HG03045 (cell line): Measurements from ENCODE around the gene AARSD1.
A peak's percentile ranks its signal among the peaks of the same experiment; 100 is the strongest.
"Not testable (repeated sequence)": the region's sequence is repeated elsewhere in the genome, so short reads cannot be mapped to it uniquely, and the experiment has no call there.

ENCODE experiments used
- ATAC-seq: cut with Tn5 transposase; IDR thresholded peaks from one replicate; pipeline ENCODE4 v1.9.1; 2021; ENCODE audit warnings: mild to moderate bottlenecking, moderate library complexity; ENCODE audit not compliant: unreplicated experiment

Gene AARSD1

GRCh38 chr17:42980766-42981397 lies 16.6 kb upstream of the AARSD1 start:
- peak; percentile 45 for ATAC-seq

DNA sequence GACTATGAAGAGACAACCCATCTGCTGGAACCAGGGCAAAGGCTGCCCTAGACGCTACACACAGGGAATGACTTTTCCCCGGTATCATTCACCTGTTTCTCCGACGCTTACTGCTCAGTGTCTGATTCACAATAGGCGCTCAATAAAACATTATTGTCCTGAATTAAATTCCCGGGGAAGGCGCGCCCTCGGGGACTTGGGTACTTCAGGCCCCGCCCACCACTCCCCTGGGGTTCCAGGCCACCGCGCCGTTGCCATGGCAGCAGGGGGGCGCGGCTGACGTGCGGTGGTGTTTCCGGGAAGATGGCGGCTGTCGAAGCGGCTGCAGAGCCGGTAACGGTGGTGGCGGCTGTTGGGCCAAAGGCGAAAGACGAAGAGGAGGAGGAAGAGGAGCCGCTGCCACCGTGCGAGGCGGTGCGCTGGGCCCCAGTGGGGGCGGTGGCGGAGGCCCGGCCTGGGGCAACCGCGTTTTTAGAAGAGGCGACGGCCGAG lies 16.1 kb upstream of the AARSD1 start, which contains the start of gene RUNDC1:
RUNDC1 (plus strand) TSS at position 292 of the 492 bp plus-strand sequence; CDS start at position 304, 12 bp downstream.
- ATAC-seq = peak; percentile 60

DNA sequence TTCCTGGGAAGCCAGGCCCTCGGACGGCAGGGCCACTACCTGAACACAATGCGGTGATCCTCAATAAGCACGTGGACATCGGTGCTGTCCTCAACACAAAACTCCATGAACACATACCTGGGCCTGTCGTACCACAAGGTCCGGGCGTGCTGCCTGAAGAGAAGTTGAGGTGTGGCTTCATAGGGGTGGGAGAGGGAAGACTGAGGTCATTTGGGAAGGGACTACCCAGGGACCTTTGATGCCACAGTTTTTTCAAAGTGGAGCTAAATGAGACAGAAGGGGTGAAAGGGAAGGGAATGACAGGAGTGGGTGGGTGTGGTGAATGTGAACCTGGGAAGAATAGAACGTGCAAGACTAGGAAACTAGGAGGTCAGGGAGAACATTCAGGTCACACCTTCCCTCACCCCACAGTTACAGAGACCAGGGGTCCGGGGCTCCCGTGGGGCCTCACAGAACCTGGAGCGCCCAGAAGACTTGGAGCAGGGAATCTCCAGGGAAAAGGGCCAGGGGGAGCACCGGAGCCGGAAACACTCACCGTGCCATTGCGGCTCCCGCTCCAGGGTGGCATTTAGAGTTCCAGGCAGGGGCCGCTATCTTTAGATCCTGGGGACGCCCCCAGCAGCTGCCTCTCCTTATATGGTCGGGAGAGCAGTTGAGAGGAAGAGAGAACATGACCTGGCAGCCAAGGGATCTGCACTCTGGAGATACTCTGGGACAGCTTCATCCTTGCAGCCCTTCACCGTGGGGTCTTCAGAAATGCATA lies 15.4 kb upstream of the AARSD1 start, which contains the start of gene PTGES3L:
PTGES3L (minus strand) TSS at position 570 of the 763 bp plus-strand sequence; CDS start at position 543, 27 bp downstream.
- no peak for ATAC-seq

DNA sequence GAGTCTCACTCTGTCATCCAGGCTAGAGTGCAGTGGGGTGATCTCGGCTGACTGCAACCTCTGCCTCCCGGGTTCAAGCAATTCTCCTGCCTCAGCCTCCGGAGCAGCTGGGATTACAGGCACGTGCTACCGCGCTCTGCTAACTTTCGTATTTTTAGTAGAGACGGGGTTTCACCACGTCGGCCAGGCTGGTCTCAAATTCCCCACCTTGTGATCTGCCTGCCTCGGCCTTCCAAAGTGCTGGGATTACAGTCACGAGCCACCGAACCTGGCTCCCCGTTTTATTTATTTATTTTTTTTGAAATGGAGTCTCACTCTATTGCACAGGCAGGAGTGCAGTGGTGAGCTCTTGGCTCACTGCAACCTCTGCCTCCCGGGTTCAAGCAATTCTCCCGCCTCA lies 11.4 kb upstream of the AARSD1 start:
- not testable (repeated sequence) for ATAC-seq

- ATAC-seq = no peak
These were observed 11.0 kb upstream of the AARSD1 start for GRCh38 chr17:42975265-42975664.

- ATAC-seq = not testable (repeated sequence)
These were observed 9.1 kb upstream of the AARSD1 start for GRCh38 chr17:42973323-42973722.

- ATAC-seq = no peak
These were observed 7.3 kb upstream of the AARSD1 start for GRCh38 chr17:42971589-42971988.

DNA sequence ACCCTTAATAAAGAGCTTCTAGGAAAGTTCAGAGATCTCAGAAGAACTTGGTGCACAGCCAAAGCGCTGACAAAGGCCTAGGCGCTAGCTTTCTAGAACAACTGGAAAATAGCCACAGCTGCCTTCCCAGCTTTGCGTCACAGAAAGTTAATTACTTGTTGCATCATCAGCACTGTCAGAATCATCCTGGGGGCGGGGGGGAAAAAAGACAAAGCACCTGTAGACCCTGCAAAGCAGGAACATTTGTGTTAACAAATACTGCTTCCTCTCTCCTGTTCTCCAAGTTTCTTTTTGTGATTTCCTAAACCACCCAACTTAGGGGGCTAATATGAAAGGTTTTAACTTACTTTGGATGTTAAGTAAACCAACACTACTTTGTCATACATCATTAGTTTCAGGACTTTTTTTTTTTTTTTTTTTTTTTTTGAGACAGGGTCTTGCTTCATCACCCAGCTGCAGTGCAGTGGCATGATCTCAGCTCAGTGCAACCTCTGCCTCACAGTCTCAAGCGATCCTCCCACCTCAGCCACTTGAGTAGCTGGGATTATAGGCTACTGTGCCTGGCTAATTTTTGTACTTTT lies 4.8 kb upstream of the AARSD1 start:
- ATAC-seq = no peak

- ATAC-seq = no peak
These were observed 3.7 kb upstream of the AARSD1 start for GRCh38 chr17:42967925-42968324.

GRCh38 chr17:42953669-42954068 lies 10.6 kb downstream of the AARSD1 start:
- ATAC-seq = no peak

DNA sequence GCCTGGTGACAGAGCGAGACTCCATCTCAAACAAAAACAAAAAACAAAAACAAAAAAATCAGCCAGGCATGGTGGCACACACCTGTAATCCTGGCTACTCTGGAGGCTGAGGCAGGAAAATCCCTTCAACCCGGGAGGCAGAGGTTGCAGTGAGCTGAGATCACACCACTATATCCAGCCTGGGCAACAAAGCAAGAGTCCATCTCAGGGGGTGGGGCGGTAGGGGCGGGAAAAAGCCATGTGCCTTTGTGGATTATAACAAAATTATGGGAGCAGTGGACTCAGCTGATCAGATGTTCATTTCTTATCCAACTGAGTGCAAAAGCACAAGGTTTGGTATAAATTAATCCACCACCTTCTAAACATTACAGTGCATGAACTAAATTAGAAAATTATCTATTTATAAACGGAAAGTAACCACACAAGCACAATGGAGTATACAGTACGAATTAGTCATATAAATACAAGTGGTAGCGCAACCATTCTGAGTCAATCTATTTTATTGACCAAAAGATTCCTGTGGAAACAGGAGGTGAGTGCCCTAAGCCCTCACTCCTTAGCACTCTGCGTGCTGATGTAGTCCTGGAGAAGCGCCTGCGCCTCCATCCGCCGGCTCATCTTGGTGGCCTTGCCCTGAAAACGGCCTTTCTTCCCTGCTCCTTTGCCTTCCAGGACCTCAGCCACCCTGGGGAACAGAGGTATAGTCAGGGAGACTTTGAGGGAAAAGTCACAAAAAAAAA lies 14.0 kb downstream of the AARSD1 start:
- ATAC-seq = no peak

DNA sequence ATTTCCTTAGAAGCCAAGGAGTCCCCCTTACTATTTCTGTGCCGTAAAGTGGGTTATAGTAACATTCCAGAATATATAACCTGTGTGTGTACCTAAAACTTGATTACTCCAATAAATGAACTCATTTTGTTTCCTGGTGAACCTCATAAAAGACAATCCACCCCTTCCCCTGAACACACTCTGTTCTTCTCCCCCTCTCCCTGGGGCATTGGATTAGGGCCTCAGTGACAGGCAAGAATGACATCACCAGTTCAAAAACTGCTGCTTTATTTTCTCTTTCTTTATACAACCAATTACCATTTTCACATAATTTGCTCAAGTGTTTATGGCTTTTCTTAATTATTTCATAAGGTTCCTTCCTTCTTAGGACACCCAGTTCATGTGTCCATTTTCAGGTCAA lies 17.4 kb downstream of the AARSD1 start:
- no peak for ATAC-seq

DNA sequence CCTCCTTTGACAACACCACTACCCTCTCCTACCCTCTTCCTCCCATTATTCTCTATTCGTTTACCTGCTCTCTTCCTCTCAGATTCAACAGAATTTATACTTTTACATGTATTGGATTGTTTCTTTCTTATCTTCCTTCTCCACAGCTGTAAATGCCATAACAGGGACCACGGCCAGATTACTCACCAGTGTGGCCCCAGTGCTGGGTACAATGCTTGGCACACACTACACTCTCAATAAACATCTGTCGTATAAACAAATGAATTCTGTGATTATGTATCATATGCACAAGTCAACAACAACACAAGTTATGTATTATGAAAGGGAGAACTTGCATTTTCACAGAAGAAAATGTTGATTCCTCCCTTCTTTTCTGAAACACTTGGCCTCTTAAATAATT lies 20.0 kb downstream of the AARSD1 start:
- no peak for ATAC-seq

DNA sequence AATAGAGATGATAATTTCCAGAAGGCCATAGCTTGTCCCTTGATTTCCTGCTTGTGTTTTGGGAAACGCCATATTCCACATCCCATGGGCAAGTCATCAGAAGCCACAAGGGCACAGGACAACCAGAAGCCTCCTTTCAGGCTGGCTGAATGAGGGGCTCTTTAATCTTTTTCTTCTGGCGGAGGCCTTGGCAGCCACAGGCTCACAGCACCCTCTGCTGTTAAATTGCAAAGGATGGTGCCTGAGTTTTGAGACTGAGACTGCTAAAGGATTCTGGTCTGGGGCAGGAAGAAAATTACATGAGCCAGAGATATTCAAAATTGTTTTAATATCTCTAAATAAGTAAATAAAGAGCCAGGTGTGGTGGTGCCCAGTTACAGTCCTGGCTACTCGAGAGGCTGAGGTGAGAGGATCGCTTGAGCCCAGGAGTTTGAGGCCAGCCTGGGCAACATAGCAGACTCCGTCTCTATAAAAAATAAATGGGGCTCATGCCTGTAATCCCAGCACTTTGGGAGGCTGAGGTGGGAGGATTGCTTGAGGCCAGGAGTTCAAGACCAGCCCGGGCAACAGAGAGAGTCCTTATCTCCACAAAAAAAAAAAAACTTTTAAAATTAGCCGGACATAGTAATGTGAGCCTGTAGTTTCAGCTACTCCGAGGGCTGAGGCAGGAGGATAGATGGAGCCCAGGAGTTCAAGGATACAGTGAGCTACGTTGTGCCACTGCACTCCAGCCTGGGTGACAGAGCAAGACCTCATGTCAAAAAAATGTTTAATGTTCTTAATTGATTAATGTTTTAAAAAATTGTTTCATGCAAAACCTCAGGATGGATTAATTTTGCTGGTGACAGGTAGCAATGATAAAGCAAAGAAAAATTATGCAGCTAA lies 26.3 kb downstream of the AARSD1 start:
- ATAC-seq = no peak

DNA sequence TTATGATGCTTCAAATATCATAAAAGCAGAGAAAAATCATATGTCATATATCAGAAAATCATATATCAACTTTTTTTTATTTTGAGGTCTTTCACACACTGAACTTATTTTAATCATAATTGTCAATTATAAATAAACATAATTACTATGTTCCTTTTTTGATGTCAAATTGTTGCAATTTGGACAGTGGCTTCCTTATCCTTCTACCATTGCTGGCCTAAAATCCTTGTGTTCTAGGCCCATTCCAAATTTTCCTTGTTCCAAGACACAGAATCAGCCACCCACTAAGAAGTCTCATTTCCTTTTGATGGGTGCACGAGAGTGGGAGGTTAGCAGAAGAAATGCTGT lies 34.8 kb downstream of the AARSD1 start:
- ATAC-seq = no peak

DNA sequence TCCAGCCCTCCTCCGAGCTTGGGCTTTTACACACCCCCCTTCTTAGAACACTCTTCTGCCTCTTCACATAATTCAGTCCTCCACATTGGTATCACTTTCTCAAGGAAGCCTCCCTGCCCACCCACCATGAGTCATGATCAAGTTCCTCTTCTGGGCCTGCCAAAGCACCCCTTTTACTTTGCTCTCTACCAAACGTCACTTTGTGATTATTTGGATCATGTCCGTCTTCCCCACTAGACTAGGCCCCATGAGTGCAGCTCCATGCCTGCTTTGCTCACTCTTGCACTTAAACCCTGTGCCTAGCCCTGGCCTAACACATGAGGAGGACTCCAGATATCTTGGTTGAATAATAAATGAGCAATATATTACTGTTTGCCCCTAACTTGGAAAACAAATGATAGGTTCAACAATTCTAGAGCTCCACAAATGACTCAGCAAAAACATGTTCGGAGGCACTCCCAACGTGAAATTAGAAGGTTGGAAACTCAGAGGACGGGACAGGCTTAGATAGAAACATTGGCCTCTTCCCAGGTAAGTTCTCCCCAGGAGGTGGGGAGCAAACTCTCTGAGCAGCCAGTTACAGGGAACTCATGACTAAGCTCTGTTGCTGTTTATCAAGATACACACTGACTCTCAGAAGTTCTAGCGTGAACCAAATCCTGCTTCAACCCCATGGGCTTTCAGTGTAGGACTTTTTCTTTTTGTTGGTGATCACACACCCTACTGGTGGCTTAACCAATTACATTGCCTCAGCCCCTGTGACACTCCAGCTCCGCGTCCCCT lies 35.3 kb downstream of the AARSD1 start:
- no peak for ATAC-seq

DNA sequence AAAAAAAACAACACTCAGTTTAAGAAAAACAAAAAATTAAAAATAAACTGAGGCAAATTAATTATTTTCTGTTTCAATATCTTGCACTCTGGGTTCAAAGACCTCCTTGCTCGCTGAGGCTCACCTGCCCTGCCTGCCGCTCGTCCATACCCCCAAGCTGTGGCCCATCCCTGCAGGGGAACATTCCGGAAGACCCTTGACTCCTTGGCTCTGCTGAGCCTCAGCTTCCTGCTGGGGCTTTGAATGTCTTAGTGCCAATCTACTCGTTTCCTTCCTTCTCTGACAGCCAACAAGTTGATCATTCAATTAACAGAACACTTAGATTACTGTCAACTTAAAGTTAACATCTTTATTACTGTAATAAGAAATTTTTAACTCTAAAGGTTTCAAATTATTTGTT lies 39.4 kb downstream of the AARSD1 start:
- ATAC-seq = no peak

- ATAC-seq = not testable (repeated sequence)
These were observed 40.8 kb downstream of the AARSD1 start for GRCh38 chr17:42923472-42923871.

- no peak for ATAC-seq
These were observed 42.0 kb downstream of the AARSD1 start for GRCh38 chr17:42922294-42922693.
